Measurements from ENCODE around the gene MEG3.

The MEG3 gene

GRCh38 chr14:100857923-100858837 is 32.3 kb downstream of the MEG3 start:
- H3K9me3 ChIP-seq (ENCODE audit: insufficient read depth, low read depth, low read length), result peaks cover 5% of the 10 kb centered on the region; the same call in 1 of the 2 replicates
- no peak overlapping the region for H3K4me3 ChIP-seq (ENCODE audit: low read length, poor library complexity, severe bottlenecking)
- no peaks in the 10 kb centered on the region for H3F3A ChIP-seq (ENCODE audit: low read depth)
- no peaks in the 10 kb centered on the region for H3K79me2 ChIP-seq (ENCODE audit: insufficient read depth, low read length)
- H3K36me3 ChIP-seq (ENCODE audit: insufficient read depth, low read length), result no peaks in the 10 kb centered on the region
- H3K4me1 ChIP-seq (ENCODE audit: insufficient read depth, low read length, poor library complexity, severe bottlenecking), result no peaks in the 10 kb centered on the region
- H4K20me1 ChIP-seq (ENCODE audit: insufficient read depth, low read length, poor library complexity, severe bottlenecking), result no peaks in the 10 kb centered on the region
- no peaks in the 10 kb centered on the region for H3K27me3 ChIP-seq (ENCODE audit: insufficient read depth, low read length, poor library complexity, severe bottlenecking)
- TF ChIP-seq EZH2phosphoT487 (IDR thresholded peaks at IDR 0.05; ENCODE audit: borderline replicate concordance) (no peak), CTCF (conservative IDR thresholded peaks at IDR 0.05; ENCODE audit: low read length) (no peak)
- no peak overlapping the region for H3K4me2 ChIP-seq (ENCODE audit: low read depth, low read length, poor library complexity, severe bottlenecking)
- no peak overlapping the region for H3K9ac ChIP-seq (ENCODE audit: low read depth, low read length, poor library complexity, severe bottlenecking)
- H3K9me2 ChIP-seq (replicated peaks; ENCODE audit: low read depth, low read length), result no peaks in the 10 kb centered on the region
- no peak overlapping the region for H2AFZ ChIP-seq (ENCODE audit: low read length)

- H3K9me3 ChIP-seq (ENCODE audit: insufficient read depth, low read depth, low read length), result peaks cover 5% of the 10 kb centered on the region; the same call in 1 of the 2 replicates
- H3K27me3 ChIP-seq (ENCODE audit: insufficient read depth, low read length, poor library complexity, severe bottlenecking), result no peaks in the 10 kb centered on the region
- H3K79me2 ChIP-seq (ENCODE audit: insufficient read depth, low read length), result no peaks in the 10 kb centered on the region
- H3K4me3 ChIP-seq (ENCODE audit: low read length, poor library complexity, severe bottlenecking), result no peak overlapping the region
- no peak overlapping the region for H2AFZ ChIP-seq (ENCODE audit: low read length)
- TF ChIP-seq CTCF (conservative IDR thresholded peaks at IDR 0.05; ENCODE audit: low read length) (no peak), EZH2phosphoT487 (IDR thresholded peaks at IDR 0.05; ENCODE audit: borderline replicate concordance) (no peak)
- no peak overlapping the region for H3K4me2 ChIP-seq (ENCODE audit: low read depth, low read length, poor library complexity, severe bottlenecking)
- H4K20me1 ChIP-seq (ENCODE audit: insufficient read depth, low read length, poor library complexity, severe bottlenecking), result no peaks in the 10 kb centered on the region
- no peaks in the 10 kb centered on the region for H3F3A ChIP-seq (ENCODE audit: low read depth)
- H3K36me3 ChIP-seq (ENCODE audit: insufficient read depth, low read length), result no peaks in the 10 kb centered on the region
- no peaks in the 10 kb centered on the region for H3K9me2 ChIP-seq (replicated peaks; ENCODE audit: low read depth, low read length)
- no peaks in the 10 kb centered on the region for H3K4me1 ChIP-seq (ENCODE audit: insufficient read depth, low read length, poor library complexity, severe bottlenecking)
- no peak overlapping the region for H3K9ac ChIP-seq (ENCODE audit: low read depth, low read length, poor library complexity, severe bottlenecking)
Measured at GRCh38 chr14:100858838-100859220, 32.9 kb downstream of the MEG3 start.

DNA sequence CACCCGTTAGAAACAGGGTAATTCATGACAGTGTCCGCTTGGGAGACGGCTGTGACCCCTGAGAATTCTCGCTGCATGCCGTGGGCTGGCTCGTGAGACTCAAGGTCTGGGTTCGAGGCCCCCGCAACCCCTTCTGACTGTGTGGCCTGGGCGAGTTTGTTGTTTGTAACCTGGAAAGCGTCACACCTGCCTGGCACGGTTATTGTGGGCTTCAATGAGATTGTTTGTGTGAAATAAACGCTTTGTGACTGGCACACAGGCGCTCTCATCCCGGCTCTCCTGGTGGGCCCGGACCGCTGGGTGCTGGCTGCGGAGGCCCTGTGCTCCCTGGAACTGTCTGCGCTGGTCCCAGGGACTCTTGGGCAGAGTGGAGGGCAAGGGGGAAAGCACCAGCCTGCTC is 33.9 kb downstream of the MEG3 start:
- H3K9ac ChIP-seq (ENCODE audit: low read depth, low read length, poor library complexity, severe bottlenecking), result no peak overlapping the region
- H3K36me3 ChIP-seq (ENCODE audit: insufficient read depth, low read length), result no peaks in the 10 kb centered on the region
- no peak overlapping the region for H2AFZ ChIP-seq (ENCODE audit: low read length)
- H3F3A ChIP-seq (ENCODE audit: low read depth), result no peaks in the 10 kb centered on the region
- no peak overlapping the region for H3K4me3 ChIP-seq (ENCODE audit: low read length, poor library complexity, severe bottlenecking)
- H3K4me1 ChIP-seq (ENCODE audit: insufficient read depth, low read length, poor library complexity, severe bottlenecking), result no peaks in the 10 kb centered on the region
- H3K9me3 ChIP-seq (ENCODE audit: insufficient read depth, low read depth, low read length), result peaks cover 5% of the 10 kb centered on the region; the same call in 1 of the 2 replicates
- no peaks in the 10 kb centered on the region for H3K9me2 ChIP-seq (replicated peaks; ENCODE audit: low read depth, low read length)
- TF ChIP-seq CTCF (conservative IDR thresholded peaks at IDR 0.05; ENCODE audit: low read length) (no peak), EZH2phosphoT487 (IDR thresholded peaks at IDR 0.05; ENCODE audit: borderline replicate concordance) (no peak)
- H4K20me1 ChIP-seq (ENCODE audit: insufficient read depth, low read length, poor library complexity, severe bottlenecking), result no peaks in the 10 kb centered on the region
- no peaks in the 10 kb centered on the region for H3K79me2 ChIP-seq (ENCODE audit: insufficient read depth, low read length)
- H3K4me2 ChIP-seq (ENCODE audit: low read depth, low read length, poor library complexity, severe bottlenecking), result no peak overlapping the region
- H3K27me3 ChIP-seq (ENCODE audit: insufficient read depth, low read length, poor library complexity, severe bottlenecking), result no peaks in the 10 kb centered on the region

Data from Loucy (cell line).